Stimulated activated CD8-positive, alpha-beta memory T cell treated with anti-CD3 and anti-CD28 coated beads, Interleukin-12 subunit alpha, Interleukin-12 subunit beta, amount 100 ng/mL, for 24 hours (primary cell): ENCODE results near the gene PRUNE1.
A peak's percentile ranks its signal among the peaks of the same experiment; 100 is the strongest.

ENCODE experiments used
- DNase-seq: peaks from one replicate; pipeline ENCODE4 v3.0.0-alpha.2; 2020; ENCODE audit errors: extremely low read depth

Gene PRUNE1

DNA sequence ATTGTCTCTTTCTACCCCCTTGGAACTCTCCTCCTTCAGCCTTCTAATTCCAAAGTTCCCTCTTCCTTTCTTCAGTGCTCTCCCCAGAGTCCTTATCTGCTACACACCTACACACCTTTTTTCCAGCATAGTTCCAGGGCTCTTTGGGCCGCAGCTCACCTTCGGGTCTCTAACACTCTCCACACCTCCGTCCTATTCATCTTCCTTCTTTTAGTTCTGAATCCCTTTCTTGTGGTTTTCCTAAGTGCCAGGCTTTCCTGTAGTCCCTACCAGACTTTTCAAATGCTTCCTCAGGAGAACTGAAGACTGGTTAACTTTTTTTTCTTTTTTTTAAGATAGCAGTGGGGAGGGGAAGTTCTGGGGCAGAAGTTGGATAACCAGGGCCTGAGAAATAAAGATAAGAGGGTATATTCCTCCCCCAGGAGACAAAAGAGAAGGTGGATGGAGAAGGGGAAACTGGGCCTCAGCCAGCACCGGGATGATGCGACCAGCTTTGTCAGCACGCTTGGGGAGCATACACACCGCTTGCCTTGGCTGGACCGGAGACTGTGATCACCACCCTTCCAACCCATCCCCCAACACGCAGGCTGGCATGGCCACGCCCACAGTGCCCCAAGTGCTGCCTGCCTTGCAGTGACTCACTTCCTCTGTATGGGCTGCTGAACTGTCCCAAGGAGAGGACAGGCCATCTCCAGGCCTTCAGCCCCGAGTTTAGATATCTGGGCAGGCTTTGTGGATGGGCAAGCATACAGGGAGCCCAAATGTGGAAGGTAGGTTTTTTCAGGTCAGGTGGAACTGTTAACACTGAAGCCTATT is 31.2 kb upstream of the PRUNE1 start:
- peak; percentile 42 for DNase-seq

DNA sequence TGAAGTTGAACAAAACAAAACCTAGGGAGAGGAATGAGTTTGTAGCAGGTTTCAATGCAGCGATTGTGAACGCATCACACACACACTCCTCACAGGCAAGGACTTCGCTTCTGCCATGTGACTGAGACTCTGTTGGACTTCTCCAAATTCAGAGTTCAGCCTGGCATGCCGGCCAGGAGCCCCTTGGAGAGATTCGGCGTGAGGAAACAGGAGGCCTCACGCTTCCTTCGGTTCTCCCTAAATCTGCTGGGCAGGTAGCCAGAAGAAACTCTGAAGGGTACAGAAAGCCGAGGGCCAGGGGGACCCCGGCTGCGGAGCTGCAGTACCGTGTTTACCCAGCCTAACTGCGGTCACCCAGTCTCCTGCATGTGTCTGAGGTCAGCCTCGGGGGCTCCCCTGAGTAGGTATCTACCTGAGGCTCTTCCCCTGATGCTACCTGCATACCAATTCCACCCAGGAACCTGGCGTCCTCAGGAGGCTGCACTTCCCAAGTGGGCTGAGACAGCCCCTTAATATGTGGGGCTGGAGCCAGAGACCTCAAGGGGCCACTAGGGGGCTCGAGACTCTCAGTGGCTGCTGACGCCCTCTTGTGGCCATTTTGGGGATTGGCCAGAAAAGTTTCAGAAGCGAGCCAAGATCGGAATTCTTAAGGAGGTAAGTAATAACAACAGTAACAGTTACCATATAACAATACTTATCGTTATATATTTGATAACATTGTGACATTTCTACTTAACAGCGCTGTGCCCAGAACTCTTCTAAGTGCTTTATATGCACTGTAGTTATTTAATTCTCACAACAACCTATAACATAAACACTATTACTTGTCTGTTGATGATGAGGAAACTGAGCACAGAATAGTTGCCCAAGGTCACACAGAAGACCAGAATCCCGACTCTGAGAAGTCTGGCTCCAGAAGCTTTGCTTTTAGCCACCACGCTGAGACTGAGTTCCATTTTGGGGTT is 28.9 kb upstream of the PRUNE1 start:
- peak; percentile 64 for DNase-seq

DNA sequence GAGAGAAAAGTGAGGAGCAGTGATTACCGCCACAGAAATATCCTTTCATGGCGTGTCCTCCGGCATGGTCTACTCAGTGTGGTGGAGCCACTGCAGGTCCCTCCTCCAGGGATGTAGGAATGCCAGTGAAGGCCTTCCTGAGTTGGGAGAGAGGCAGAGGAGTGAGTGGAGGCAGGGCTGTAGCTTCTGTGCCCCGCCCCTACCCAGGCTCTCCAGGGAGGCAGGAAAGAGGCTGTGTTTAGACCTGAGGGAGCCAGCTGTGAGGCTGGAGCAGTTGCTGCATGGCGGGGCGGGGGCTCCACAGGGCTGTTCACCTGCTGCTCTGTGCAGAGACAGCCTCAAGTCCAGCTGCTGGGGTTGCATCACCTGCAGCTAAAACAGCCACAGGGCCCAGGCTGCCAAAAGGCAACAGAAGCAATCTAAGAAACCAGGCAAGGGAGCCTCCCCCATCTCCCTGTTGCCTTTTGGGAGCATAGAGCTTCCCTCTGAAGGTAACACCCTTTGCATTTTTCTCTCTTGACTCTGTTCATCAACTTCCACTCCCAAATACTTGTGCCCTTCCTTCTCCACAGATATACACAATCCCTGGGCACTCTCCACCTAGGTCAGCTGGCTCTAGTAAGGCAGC is 27.0 kb upstream of the PRUNE1 start:
- no peak for DNase-seq

DNA sequence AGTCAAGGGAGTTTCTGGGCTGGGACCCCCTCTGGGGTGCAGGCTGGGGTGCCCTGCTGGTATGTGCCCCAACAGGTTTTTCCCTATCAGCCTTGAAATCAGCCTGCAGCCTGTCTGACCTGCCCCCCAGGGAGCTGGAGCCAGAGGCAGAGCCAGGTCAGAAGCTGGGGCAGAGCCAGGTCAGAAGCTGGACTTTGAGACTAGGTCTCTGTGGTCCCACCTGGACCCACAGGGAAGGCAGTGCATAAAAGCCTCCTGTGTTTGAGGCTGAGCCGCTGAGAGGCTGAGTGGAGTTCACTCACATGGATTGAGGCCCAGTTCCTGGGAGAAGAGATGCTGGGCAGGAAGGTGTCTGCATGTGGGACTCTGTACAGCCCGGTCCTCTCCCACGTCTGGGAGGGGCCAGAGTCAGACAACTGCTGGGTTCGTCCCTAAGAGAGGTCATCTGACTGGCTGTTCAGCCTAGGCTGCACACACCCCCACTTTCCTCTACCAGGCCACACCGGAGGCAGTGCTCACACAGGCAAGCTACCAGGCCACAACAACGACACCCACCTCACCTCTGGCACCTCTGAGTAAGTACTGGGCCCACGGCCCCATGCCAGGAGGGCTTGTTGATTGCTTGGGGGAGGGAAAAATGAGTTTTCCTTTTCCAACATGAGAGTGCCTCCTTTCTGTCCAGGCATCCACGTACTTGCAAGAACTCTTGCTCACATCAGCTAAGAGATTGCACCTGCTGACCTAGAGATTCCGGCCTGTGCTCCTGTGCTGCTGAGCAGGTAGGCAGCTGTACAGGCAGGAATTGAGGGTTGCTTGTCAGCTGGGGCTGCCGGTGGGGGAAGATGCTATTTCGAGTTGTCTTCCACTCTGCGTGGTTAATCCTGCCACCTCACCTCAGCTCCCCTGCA is 26.2 kb upstream of the PRUNE1 start, which contains the start of gene ANXA9:
ANXA9 (plus strand) TSS at position 488 of the 908 bp plus-strand sequence. CDS start 814 bp downstream, outside the sequence.
- no peak for DNase-seq

DNA sequence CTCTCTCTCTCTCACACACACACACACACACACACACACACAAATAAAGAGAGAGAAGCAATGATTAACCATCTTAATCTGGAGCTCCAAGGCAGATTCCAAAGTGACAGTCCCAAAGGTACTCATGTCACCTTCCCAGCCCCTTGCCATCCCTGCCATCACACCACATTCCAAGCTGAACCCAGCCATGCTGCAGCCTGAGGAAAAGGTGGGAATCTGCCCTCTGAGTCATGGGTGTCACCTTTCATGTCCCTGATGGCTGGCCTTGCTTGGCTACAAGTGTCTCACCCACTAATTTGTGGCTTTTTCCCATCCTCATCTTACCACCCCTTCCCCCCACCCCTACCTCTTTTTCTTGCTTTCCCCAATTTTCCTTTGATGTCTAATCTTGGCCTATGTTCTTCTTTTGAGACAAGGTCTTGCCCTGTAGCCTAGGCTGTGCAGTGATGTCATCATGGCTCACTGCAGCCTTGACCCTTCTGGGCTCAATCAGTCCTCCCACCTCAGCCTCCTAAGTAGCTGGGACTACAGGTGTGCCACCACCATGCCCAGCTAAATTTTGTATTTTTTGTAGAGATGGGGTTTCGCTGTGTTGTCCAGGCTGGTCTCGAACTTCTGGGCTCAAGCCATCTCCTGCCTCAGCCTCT is 22.9 kb upstream of the PRUNE1 start:
- no peak for DNase-seq

DNA sequence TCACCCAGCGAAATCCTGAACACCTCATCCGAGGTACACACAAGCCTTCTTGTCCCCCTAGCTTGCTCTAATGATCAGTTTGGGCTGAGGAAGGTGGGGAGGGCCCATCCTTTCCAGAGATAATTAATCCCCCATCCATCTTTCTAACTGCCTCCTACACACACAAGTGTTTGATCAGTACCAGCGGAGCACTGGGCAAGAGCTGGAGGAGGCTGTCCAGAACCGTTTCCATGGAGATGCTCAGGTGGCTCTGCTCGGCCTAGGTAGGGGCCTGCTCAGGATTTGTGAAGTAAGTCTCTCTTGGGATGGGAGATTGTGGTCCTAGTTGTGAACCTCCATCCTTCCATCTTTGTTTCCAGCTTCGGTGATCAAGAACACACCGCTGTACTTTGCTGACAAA is 20.3 kb upstream of the PRUNE1 start:
- DNase-seq = no peak

DNA sequence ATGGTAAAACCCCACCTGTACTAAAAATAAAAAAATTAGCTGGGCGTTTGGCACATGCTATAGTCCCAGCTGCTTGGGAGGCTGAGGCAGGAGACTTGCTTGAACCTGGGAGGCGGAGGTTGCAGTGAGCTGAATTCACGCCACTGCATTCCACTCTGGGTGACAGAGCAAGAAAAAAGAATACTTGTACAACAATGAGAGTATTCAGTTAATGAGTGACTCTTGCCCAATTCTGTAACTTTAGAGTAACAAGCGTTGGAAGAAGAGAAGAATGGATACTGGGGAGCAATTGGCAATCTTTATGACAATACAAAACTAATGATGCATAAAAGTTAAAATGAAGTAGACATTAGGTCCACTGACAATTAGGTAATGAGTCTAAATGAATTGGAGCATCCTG is 15.6 kb upstream of the PRUNE1 start:
- no peak for DNase-seq

DNA sequence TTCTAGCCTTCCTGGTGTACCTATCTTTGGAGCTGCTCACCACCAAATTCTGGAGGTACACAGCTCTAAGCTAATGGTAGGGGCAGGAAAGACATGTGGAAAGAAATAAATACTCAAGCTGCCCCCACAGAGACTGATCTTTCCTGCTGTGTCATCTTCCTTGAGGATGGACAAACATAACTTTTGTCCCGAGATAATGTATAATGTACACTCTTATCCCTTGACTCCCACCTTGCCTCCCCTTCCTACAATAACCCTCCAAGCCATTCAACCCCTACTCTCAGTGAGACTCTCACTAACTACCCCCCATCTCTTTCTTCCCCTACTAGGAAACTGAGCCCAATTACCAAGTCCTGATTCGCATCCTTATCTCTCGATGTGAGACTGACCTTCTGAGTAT is 14.0 kb upstream of the PRUNE1 start:
- no peak for DNase-seq

DNA sequence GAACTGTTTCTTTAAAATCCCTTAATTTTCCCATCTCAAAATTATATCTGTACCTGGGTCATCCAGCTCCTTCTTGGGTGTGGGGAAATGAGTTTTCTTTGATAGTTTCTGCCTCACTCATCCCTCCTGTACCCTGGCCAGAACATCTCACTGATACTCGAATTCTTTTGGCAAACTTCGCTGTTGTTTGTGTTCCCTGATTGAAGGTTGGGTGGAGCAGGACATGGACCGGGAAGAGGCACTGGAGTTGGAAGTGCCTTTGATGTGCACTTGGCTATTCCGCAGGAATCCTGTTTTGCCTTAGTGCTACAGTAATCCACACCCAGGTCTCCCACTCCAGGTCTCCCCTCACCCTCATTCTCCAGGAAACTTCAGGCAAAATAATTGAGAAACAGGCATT is 12.8 kb upstream of the PRUNE1 start:
- DNase-seq = no peak

DNA sequence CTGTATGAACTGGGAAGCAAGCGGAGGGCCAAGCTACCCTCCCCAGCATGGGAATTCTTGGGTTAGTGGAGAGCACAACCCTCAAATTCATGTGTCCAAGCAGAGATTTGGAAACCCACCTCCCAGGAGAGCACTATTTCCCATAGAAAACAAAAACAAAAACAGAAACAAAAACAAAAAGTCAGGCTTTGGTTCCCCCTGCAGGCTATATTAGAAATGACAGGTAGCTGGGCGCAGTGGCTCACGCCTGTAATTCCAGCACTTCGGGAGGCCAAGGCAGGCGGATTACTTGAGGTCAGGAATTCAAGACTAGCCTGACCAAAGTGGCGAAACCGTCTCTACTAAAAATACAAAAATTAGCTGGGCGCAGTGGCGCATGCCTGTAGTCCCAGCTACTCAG is 12.4 kb upstream of the PRUNE1 start:
- DNase-seq = no peak

DNA sequence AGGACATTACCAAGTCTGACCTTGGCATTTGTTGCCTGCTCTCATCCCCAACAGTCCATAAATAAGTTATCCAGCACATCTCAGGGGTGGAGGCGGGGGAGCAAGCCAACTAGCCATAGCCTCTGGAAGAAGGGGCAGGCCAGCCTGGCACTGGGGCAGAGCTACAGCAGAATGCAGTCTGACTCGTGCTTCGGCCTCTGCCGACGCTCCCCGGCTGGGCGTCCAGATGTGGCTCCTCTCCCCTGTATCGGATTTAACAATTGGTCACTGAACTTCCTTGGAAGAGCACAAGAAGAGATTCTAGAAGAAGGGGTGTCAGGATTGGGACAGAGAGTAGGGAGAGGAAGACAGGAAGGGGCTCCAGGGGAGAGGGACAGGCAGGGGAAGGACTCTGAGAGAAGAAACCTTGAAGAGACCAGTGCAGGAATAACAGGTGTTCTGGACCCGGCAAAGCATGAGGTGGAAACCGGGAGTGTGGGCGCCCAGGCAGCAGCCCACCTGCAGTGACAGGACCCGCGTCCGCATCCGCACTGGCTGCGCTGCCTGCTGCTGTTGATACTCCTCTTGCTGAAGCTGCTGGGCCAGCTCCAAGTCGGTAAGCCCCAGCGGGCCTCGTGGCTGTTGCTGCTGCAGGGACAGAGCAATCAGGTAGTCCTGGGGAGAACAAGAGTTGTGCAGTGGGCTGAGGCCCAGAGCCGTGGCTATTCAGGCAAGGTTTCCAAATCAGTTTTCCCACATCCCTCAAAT is 10.9 kb upstream of the PRUNE1 start:
- DNase-seq = no peak

DNA sequence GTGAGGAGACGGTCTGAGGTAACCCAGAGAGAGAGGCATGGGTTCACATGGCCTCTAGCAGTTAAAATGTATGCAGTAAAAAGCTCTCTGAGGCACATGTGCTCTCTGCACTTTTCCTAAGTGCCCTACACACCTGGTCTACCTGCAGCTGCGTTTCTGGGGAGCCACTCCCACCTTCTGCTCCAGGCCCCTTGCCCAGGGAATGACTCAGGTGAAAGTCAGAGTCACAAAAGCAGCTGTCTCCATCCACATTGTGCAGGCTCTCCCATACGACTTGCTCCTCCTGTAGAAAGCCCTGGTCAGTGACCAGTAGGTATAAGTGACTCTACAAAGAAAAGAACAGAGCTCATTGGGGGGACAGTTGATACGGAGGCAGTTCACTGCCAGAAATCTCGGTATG is 10.3 kb upstream of the PRUNE1 start:
- DNase-seq = no peak

DNA sequence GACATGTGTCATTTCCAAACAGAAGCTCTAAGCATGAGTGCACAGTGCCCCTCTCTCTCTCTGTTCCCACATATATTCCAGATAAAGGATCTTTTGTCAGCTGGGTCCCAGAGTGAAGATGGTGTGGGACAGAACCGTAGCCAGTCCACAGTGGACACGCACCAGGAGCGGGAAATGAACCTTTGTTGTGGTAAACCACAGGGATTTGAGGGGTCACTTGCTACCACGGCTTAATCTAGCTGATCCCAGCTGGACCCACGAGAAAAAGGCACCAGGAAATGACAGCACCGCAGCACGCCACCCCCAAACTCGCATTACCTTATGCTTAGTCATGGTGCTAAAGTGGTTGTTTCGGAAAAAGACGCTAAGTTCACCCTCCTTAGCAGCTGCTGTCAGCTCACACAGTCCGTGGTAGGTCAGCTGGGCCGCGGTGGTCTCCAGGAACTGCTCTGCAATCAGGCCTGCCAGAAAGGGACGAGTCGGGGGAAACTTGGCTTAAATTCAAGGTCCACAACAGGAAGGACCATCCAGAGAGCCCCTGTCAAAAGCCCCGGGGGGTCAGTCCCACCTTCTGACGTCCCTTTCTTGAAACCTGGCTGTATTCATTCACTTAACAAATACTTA is 9.1 kb upstream of the PRUNE1 start:
- DNase-seq = no peak

DNA sequence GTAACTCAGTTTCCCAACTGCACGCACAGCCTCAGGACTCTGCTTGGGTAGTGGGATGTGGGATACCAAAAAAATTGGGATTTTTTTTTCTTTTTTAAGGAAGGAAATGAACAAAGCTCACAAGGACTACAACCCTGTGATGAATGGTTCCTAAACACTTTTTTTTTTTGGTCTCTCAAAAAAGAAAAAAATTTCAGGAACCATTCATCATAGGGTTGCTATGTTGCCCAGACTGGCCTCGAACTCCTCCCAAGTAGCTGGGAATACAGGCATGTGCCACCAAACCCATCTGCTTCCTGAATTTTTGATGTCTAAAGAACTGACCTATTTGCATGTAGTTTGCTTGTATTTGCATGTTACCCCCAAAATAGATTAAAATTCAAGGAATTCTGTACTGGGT is 8.3 kb upstream of the PRUNE1 start:
- DNase-seq = no peak

DNA sequence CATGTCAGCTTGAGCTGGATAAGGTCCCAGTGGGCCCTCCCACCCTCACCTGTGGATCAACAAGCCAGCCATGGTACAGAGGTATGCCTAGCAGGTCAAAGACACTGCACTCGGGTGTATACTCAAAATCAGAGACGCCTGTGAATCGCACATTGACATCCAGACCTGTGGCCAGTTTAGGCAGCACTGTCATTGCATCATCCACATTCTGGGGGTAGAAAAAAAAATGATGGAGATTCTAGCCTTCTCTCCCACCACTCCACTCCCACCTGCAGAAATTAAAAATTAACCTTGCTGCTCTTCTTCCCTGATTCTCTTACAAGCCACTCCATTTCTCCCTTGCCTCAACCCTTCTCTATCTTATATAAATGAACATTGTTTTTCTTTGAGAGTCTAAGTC is 7.8 kb upstream of the PRUNE1 start:
- DNase-seq = no peak

DNA sequence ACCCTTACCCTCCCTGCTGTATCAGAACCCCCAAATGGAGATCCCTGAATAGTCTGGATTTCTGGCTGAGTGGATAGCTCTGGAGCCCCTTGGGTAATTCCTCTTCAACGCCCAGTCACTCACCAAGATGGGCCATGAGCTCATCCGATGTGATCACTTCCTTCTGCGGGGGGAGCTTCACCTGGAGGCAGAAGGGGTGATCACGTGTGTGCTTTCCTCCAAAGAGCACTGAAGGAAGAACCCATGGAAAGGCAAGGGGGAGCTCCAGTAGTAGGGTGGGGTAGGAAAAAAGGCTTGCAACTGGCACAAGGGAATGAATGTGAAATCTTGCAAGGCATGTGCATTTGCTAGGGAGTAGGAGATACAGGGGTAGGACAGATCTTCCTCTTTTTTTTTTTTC is 6.6 kb upstream of the PRUNE1 start:
- DNase-seq = no peak

DNA sequence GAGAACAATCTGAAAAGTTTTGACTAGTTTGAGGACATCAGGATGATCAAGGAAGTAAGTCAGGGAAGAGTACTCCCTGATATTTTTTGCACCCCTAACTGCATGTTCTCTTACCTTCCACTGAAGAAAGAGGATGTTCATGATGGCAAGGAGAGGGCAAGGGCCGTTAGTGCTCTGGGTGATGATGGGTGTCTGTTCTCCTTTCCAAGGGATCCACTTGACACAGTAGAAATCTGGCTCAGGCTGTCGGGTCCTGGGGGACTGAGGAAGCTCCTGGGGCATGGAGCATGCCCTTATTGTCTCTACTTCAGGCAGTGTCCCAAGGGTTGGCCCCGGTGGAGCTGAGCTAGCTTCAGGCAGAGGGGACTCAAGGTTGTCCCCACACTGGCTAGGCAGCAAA is 6.2 kb upstream of the PRUNE1 start:
- no peak for DNase-seq

DNA sequence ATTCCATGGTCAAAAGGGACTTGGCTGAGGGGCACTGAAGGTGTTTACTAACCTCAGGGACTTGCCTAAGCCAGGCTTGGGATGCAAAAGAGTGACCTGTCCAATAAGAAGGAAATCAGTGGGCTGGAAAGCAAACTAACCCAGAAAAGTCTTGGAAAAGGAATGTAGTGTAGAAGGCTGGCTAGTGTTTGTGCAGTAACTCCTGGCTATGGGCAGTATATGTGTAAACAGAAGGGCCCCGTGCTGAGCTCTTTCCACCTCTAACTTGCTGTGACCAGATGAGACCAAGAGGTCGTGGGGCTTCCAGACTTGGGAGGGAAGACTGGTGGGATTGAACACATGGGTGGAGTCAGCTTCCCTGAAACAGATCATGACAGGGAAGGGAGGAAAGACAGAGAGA is 5.6 kb upstream of the PRUNE1 start:
- no peak for DNase-seq

DNA sequence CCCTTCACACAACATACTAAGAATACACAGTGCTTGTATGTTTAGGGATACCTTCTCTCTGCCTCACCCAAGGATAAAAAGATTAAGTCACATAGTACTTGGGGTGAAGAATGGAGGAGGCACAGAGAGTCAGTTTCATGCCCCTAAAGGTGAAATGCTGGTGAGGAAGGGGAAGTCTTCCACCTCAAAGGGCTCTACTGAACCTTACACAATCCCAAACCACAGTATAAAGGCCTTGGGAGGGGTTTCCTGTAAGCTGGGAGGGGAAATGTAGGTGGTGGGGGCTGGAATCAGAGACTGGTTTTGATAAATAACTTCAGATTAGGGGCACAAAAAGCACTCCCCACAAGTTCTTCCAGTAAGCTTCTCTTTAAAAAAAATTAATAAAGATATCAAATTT is 5.1 kb upstream of the PRUNE1 start:
- no peak for DNase-seq
